A673 (cell line): Measurements from ENCODE around the gene CFAP92. TPM values are rescaled to one million over a fixed set of nuclear protein-coding genes. Genes with fewer than 3 reads are reported as not detected.

ENCODE experiments used
- BruUV-seq: library from RNA; stranded (reverse); fragments of 400-500 nt; replicated peaks from 2 replicates; lab custom pipeline; 2021; lab: Mats Ljungman, UMichigan
- CTCF ChIA-PET: fragments of 300-600 bp; sonication (Branson Sonifier 250); formaldehyde crosslinking; loops from one replicate; lab custom pipeline; 2022; ENCODE audit warnings: antibody characterized with exemption; lab: Charles Lee
- POLR2A ChIA-PET: fragments of 300-600 bp; sonication (Branson Sonifier 250); formaldehyde crosslinking; loops from one replicate; lab custom pipeline; 2022; ENCODE audit warnings: antibody characterized with exemption; ENCODE audit not compliant: low non-redundant PET; lab: Charles Lee
- DNase-seq: peaks from one replicate; pipeline ENCODE4 v3.0.0-alpha.2; 2015; ENCODE audit warnings: low spot score
- H3K27ac ChIP-seq: fragments of 200-600 bp; sonication (generic); 2 replicates; pipeline ENCODE4 v1.5.1; 2016; ENCODE audit warnings: mixed run types, low read depth, mild to moderate bottlenecking, mixed read lengths, antibody characterized with exemption, low read length; ENCODE audit not compliant: poor library complexity, severe bottlenecking
- H3K27me3 ChIP-seq: fragments of 200-600 bp; sonication (generic); replicated peaks from 2 replicates; pipeline ENCODE4 v1.6.1; 2017; ENCODE audit warnings: mixed run types, low read depth, mild to moderate bottlenecking, mixed read lengths, antibody characterized with exemption, low read length; ENCODE audit not compliant: insufficient read depth, poor library complexity
- H3K36me3 ChIP-seq: fragments of 200-600 bp; sonication (generic); 2 replicates; pipeline ENCODE4 v1.6.1; 2016; ENCODE audit warnings: mixed run types, mild to moderate bottlenecking, mixed read lengths, antibody characterized with exemption, low read length; ENCODE audit not compliant: insufficient read depth, poor library complexity, severe bottlenecking
- H3K4me1 ChIP-seq: fragments of 200-600 bp; sonication (generic); 2 replicates; pipeline ENCODE4 v1.6.1; 2017; ENCODE audit warnings: mixed run types, mild to moderate bottlenecking, mixed read lengths, antibody characterized with exemption, low read length; ENCODE audit not compliant: insufficient read depth, poor library complexity, severe bottlenecking
- H3K4me3 ChIP-seq: fragments of 200-600 bp; sonication (generic); 2 replicates; pipeline ENCODE4 v1.5.1; 2016; ENCODE audit warnings: low read depth, mixed run types, mild to moderate bottlenecking, mixed read lengths, low read length; ENCODE audit not compliant: poor library complexity, severe bottlenecking
- H3K9me3 ChIP-seq: fragments of 200-600 bp; sonication (generic); 2 replicates; pipeline ENCODE4 v1.6.1; 2016; ENCODE audit warnings: mixed run types, low read depth, mild to moderate bottlenecking, mixed read lengths, antibody characterized with exemption, low read length; ENCODE audit not compliant: poor library complexity, severe bottlenecking
- CTCF ChIP-seq: fragments of 300-800, 200-600 bp; sonication (generic); conservative IDR thresholded peaks from 2 replicates; pipeline ENCODE4 v1.5.1; 2017; ENCODE audit warnings: low read depth, mild to moderate bottlenecking, antibody characterized with exemption, low read length, moderate library complexity, mixed read lengths
- EZH2 ChIP-seq: fragments of 200-600 bp; sonication (generic); IDR thresholded peaks from 2 replicates; pipeline ENCODE4 v1.6.1; 2017; ENCODE audit warnings: borderline replicate concordance, low read depth, mild to moderate bottlenecking, mixed read lengths, antibody characterized with exemption, low read length; ENCODE audit not compliant: poor library complexity, severe bottlenecking
- intact Hi-C: fragments of 100-400 bp; cut with micrococcal nuclease; formaldehyde crosslinking; loops from one replicate; pipeline ENCODE4 v1.10.0; 2022; ENCODE audit not compliant: unreplicated experiment
- total RNA-seq: library from RNA; stranded (reverse); gene quantifications from 2 replicates; pipeline ENCODE4 v1.2.3, GENCODE V29; 2021

Gene CFAP92
- total RNA-seq, 1 experiment from 2014 or later = not detected

- ChIA-PET POLR2A (no interaction called here), CTCF (no interaction called here)
- BruUV-seq = no TSS peak
- TF ChIP-seq CTCF = no peak
- no peak for TF ChIP-seq EZH2
- Histone ChIP-seq H3K27ac (no peak overlapping the region), H3K27me3 (no peaks in the 10 kb centered on the region), H3K4me3 (no peak overlapping the region), H3K36me3 (no peaks in the 10 kb centered on the region), H3K9me3 (no peaks in the 10 kb centered on the region), H3K4me1 (no peaks in the 10 kb centered on the region)
- no peak for DNase-seq
- intact Hi-C loops = no loop called here
Measured at GRCh38 chr3:128872744-128873143, 121.1 kb downstream of the CFAP92 start.

GRCh38 chr3:128872282-128872681, 121.6 kb downstream of the CFAP92 start:
- ChIA-PET POLR2A (no interaction called here), CTCF (no interaction called here)
- intact Hi-C loops = no loop called here
- H3K27me3 ChIP-seq = no peaks in the 10 kb centered on the region
- TF ChIP-seq EZH2 (no peak), CTCF (no peak)
- H3K27ac ChIP-seq = no peak overlapping the region
- no peak for DNase-seq
- BruUV-seq = no TSS peak
- H3K9me3 ChIP-seq = no peaks in the 10 kb centered on the region
- no peaks in the 10 kb centered on the region for H3K4me1 ChIP-seq
- H3K4me3 ChIP-seq = no peak overlapping the region
- no peaks in the 10 kb centered on the region for H3K36me3 ChIP-seq

GRCh38 chr3:128870347-128870746, 123.5 kb downstream of the CFAP92 start:
- BruUV-seq = no TSS peak
- ChIA-PET CTCF (no interaction called here), POLR2A (no interaction called here)
- DNase-seq = no peak
- H3K9me3 ChIP-seq = no peaks in the 10 kb centered on the region
- no peak overlapping the region for H3K4me3 ChIP-seq
- H3K4me1 ChIP-seq = peaks cover 3% of the 10 kb centered on the region
- intact Hi-C loops = no loop called here
- TF ChIP-seq CTCF (no peak), EZH2 (no peak)
- H3K27me3 ChIP-seq = no peaks in the 10 kb centered on the region
- no peak overlapping the region for H3K27ac ChIP-seq
- H3K36me3 ChIP-seq = no peaks in the 10 kb centered on the region
